H1 (cell line): ENCODE results near the gene MRPL33. TPM values are rescaled to one million over a fixed set of nuclear protein-coding genes. Genes with fewer than 3 reads are reported as not detected.

ENCODE experiments used
- JUN ChIP-seq: IDR thresholded peaks from 2 replicates; pipeline ENCODE4 v1.6.1; 2011; ENCODE audit warnings: low read depth, mild to moderate bottlenecking, improper control_type of control experiment, low read length
- SIN3A ChIP-seq, 2 experiments: IDR thresholded peaks in 1 of 2; conservative IDR thresholded peaks in 1 of 2; 2 replicates each; pipeline ENCODE4 v1.6.1; 2011 to 2012; ENCODE audit warnings: low read length in 2 of 2, improper control_type of control experiment in 1 of 2, low read depth in 1 of 2, mild to moderate bottlenecking in 1 of 2
- SIRT6 ChIP-seq: IDR thresholded peaks from one replicate; pipeline ENCODE4 v1.7.1; 2012; ENCODE audit warnings: low read length, inconsistent platforms
- SUZ12 ChIP-seq: fragments of 200-600 bp; sonication (generic); IDR thresholded peaks from 2 replicates; pipeline ENCODE4 v1.6.1; 2012; ENCODE audit warnings: mild to moderate bottlenecking, inconsistent platforms, low read length, moderate library complexity, mixed read lengths
- polyA plus RNA-seq, 7 experiments: library from polyadenylated mRNA; depleted of rRNA in 3 of 7; stranded (reverse) in 5 of 7; unstranded in 2 of 7; fragments of >200 nt in 5 of 7; fragments of 200-250 nt in 2 of 7; gene quantifications; 1 replicate in 5 of 7; 2 replicates in 1 of 7; 4 replicates in 1 of 7; pipeline versions ENCODE4 v1.2.1 to v1.2.3, GENCODE V29; 2011 to 2013; ENCODE audit warnings: missing spikeins in 2 of 7, mixed read lengths in 2 of 7
- total RNA-seq: library from RNA; stranded (reverse); fragmentation: NEBNext Ultra II Directional; extraction: Animal tissue kit (Norgen Biotek cat#: 25700); gene quantifications from 2 replicates; pipeline ENCODE4 v1.2.1, GENCODE V29; 2021
- TF ChIP-seq, protein P1 (sequence below): fragments of 300-600 bp; sonication (generic); IDR thresholded peaks from 2 replicates; pipeline ENCODE4 v1.7.1; 2012; ENCODE audit warnings: low read length, moderate library complexity, mild to moderate bottlenecking, inconsistent platforms; ENCODE audit not compliant: insufficient replicate concordance

MRPL33 gene
- total and polyA plus RNA-seq, 2 of the 8 experiments (the other 6 are each of a cell fraction or from before 2014, with no cell fraction given) = 24.3 to 62.9 TPM

DNA sequence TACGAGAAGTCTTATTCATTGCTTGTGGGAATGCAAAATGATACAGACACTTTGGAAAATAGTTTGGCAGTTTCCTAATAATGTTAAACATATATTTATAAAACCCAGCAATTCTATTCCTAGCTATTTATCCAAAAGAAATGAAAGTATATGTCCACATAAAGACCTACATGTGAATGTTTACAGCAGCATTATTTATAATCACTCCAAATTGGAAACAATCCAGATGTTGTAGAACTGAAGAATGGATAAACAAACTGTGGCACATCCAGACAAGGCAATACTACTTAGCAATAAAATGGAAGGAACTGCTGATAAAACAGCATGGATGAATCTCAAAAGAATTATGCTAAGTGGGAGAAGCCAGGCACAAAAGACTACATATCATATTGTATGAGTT, 19.3 kb downstream of the MRPL33 start (continued):
- TF ChIP-seq JUN (no peak), SIRT6 (no peak), SIN3A (conservative IDR thresholded peaks at IDR 0.05 in 1 of 2, IDR thresholded peaks at IDR 0.05 in 1 of 2; ENCODE audit: low read depth in 1 of 2, low read length in 2 of 2) (no peak), SUZ12 (no peak)
- TF ChIP-seq, protein P1, sequence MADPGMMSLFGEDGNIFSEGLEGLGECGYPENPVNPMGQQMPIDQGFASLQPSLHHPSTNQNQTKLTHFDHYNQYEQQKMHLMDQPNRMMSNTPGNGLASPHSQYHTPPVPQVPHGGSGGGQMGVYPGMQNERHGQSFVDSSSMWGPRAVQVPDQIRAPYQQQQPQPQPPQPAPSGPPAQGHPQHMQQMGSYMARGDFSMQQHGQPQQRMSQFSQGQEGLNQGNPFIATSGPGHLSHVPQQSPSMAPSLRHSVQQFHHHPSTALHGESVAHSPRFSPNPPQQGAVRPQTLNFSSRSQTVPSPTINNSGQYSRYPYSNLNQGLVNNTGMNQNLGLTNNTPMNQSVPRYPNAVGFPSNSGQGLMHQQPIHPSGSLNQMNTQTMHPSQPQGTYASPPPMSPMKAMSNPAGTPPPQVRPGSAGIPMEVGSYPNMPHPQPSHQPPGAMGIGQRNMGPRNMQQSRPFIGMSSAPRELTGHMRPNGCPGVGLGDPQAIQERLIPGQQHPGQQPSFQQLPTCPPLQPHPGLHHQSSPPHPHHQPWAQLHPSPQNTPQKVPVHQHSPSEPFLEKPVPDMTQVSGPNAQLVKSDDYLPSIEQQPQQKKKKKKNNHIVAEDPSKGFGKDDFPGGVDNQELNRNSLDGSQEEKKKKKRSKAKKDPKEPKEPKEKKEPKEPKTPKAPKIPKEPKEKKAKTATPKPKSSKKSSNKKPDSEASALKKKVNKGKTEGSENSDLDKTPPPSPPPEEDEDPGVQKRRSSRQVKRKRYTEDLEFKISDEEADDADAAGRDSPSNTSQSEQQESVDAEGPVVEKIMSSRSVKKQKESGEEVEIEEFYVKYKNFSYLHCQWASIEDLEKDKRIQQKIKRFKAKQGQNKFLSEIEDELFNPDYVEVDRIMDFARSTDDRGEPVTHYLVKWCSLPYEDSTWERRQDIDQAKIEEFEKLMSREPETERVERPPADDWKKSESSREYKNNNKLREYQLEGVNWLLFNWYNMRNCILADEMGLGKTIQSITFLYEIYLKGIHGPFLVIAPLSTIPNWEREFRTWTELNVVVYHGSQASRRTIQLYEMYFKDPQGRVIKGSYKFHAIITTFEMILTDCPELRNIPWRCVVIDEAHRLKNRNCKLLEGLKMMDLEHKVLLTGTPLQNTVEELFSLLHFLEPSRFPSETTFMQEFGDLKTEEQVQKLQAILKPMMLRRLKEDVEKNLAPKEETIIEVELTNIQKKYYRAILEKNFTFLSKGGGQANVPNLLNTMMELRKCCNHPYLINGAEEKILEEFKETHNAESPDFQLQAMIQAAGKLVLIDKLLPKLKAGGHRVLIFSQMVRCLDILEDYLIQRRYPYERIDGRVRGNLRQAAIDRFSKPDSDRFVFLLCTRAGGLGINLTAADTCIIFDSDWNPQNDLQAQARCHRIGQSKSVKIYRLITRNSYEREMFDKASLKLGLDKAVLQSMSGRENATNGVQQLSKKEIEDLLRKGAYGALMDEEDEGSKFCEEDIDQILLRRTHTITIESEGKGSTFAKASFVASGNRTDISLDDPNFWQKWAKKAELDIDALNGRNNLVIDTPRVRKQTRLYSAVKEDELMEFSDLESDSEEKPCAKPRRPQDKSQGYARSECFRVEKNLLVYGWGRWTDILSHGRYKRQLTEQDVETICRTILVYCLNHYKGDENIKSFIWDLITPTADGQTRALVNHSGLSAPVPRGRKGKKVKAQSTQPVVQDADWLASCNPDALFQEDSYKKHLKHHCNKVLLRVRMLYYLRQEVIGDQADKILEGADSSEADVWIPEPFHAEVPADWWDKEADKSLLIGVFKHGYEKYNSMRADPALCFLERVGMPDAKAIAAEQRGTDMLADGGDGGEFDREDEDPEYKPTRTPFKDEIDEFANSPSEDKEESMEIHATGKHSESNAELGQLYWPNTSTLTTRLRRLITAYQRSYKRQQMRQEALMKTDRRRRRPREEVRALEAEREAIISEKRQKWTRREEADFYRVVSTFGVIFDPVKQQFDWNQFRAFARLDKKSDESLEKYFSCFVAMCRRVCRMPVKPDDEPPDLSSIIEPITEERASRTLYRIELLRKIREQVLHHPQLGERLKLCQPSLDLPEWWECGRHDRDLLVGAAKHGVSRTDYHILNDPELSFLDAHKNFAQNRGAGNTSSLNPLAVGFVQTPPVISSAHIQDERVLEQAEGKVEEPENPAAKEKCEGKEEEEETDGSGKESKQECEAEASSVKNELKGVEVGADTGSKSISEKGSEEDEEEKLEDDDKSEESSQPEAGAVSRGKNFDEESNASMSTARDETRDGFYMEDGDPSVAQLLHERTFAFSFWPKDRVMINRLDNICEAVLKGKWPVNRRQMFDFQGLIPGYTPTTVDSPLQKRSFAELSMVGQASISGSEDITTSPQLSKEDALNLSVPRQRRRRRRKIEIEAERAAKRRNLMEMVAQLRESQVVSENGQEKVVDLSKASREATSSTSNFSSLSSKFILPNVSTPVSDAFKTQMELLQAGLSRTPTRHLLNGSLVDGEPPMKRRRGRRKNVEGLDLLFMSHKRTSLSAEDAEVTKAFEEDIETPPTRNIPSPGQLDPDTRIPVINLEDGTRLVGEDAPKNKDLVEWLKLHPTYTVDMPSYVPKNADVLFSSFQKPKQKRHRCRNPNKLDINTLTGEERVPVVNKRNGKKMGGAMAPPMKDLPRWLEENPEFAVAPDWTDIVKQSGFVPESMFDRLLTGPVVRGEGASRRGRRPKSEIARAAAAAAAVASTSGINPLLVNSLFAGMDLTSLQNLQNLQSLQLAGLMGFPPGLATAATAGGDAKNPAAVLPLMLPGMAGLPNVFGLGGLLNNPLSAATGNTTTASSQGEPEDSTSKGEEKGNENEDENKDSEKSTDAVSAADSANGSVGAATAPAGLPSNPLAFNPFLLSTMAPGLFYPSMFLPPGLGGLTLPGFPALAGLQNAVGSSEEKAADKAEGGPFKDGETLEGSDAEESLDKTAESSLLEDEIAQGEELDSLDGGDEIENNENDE = no peak
